HepG2 (cell line): Measurements from ENCODE around the gene MBTPS2. TPM values are rescaled to one million over a fixed set of nuclear protein-coding genes. Genes with fewer than 3 reads are reported as not detected.

Experiments
- ATAC-seq: fragments of 200-7000 bp; cut with Tn5 transposase; 3 replicates; pipeline ENCODE4 v1.9.1; 2020; ENCODE audit warnings: mild to moderate bottlenecking, moderate library complexity
- BruUV-seq: library from RNA; stranded (reverse); fragments of 400-500 nt; replicated peaks from 2 replicates; lab custom pipeline; 2021; lab: Mats Ljungman, UMichigan
- CTCF ChIA-PET: fragments of 300-600 bp; formaldehyde crosslinking; extraction: SDS; loops from one replicate; lab custom pipeline; 2021; ENCODE audit warnings: low total read pairs, inconsistent platforms, low intra/inter-chr PET ratio; lab: Yijun Ruan, JAX
- POLR2A ChIA-PET: fragments of 350-600 bp; sonication (Branson Sonifier 250); formaldehyde crosslinking; loops from one replicate; lab custom pipeline; 2020; ENCODE audit warnings: antibody characterized with exemption, inconsistent platforms; lab: Yijun Ruan, JAX
- DNase-seq: peaks from one replicate; pipeline ENCODE4 v3.0.0-alpha.2; 2015; ENCODE audit warnings: low spot score
- FAIRE-seq: peaks from 3 replicates; lab custom pipeline; 2011; peaks lifted over from hg19 to GRCh38; lab: Jason Lieb, UNC
- H2AFZ ChIP-seq: one replicate; pipeline ENCODE4 v1.6.1; 2011; ENCODE audit warnings: low read length, inconsistent platforms
- H3K27ac ChIP-seq: fragments of 300-600 bp; 3 replicates; pipeline ENCODE4 v1.8.0; 2011; ENCODE audit warnings: mixed run types, mild to moderate bottlenecking, mixed read lengths, low read length, inconsistent platforms; ENCODE audit not compliant: insufficient read depth; ENCODE audit errors: extremely low read length
- H3K27me3 ChIP-seq, 2 experiments: fragments of 200-600 bp in 1 of 2; 2 replicates in 1 of 2; 3 replicates in 1 of 2; pipeline versions ENCODE4 v1.6.0 to v1.8.0; 2011; ENCODE audit warnings: low read length in 2 of 2, mild to moderate bottlenecking in 2 of 2, moderate library complexity in 2 of 2, inconsistent platforms in 1 of 2; ENCODE audit not compliant: insufficient read depth in 2 of 2, control insufficient read depth in 1 of 2
- H3K36me3 ChIP-seq, 2 experiments: fragments of 200-600 bp in 1 of 2; replicated peaks in 1 of 2; 2 replicates in 1 of 2; 3 replicates in 1 of 2; pipeline versions ENCODE4 v1.5.1 to v1.8.0; 2011; ENCODE audit warnings: low read length in 2 of 2, inconsistent platforms in 1 of 2; ENCODE audit not compliant: insufficient read depth in 2 of 2, control insufficient read depth in 1 of 2
- H3K4me1 ChIP-seq: 2 replicates; pipeline ENCODE4 v1.5.1; 2012; ENCODE audit warnings: low read length, inconsistent platforms; ENCODE audit not compliant: insufficient read depth
- H3K4me2 ChIP-seq: 2 replicates; pipeline ENCODE4 v1.6.0; 2011; ENCODE audit warnings: low read depth, low read length, inconsistent platforms
- H3K4me3 ChIP-seq, 3 experiments: fragments of 200-600 bp in 1 of 3; sonication (generic), shearing (Covaris generic) in 1 of 3; replicated peaks in 1 of 3; 2 replicates each; pipeline ENCODE4 v1.5.1; 2011 to 2016; ENCODE audit warnings: low read length in 3 of 3, inconsistent platforms in 2 of 3, low read depth in 2 of 3, mild to moderate bottlenecking in 2 of 3, control low read depth in 1 of 3, mixed read lengths in 1 of 3; ENCODE audit not compliant: insufficient read depth in 1 of 3
- H3K79me2 ChIP-seq: one replicate; pipeline ENCODE4 v1.6.1; 2011; ENCODE audit warnings: low read length, inconsistent platforms; ENCODE audit not compliant: insufficient read depth
- H3K9ac ChIP-seq: 2 replicates; pipeline ENCODE4 v1.6.0; 2011; ENCODE audit warnings: mild to moderate bottlenecking, low read depth, low read length, inconsistent platforms; ENCODE audit not compliant: insufficient read depth
- H3K9me3 ChIP-seq: 2 replicates; pipeline ENCODE4 v1.5.1; 2012; ENCODE audit warnings: mild to moderate bottlenecking, low read length
- H4K20me1 ChIP-seq: 2 replicates; pipeline ENCODE4 v1.6.0; 2011; ENCODE audit warnings: inconsistent platforms, mild to moderate bottlenecking, low read length, moderate library complexity; ENCODE audit not compliant: insufficient read depth
- ASH2L ChIP-seq: fragments of 300-600, 200-600 bp; sonication (generic); IDR thresholded peaks from 2 replicates; pipeline ENCODE4 v1.7.0; 2017; ENCODE audit warnings: low read depth, mild to moderate bottlenecking, moderate library complexity, mixed read lengths, low read length; ENCODE audit not compliant: insufficient read length
- ATF7-NPFF ChIP-seq: sonication (generic); formaldehyde crosslinking; IDR thresholded peaks from 2 replicates; pipeline ENCODE4 v1.8.1; 2023; ENCODE audit warnings: mild to moderate bottlenecking, low read depth, missing genetic modification reagents, moderate library complexity
- CEBPG ChIP-seq: IDR thresholded peaks from 2 replicates; pipeline ENCODE4 v1.6.1; 2016
- FOSL2 ChIP-seq: sonication (generic); formaldehyde crosslinking; IDR thresholded peaks from 2 replicates; pipeline ENCODE4 v1.4.0; 2020; ENCODE audit warnings: missing genetic modification reagents
- FOXM1 ChIP-seq: sonication (generic); formaldehyde crosslinking; IDR thresholded peaks from 2 replicates; pipeline ENCODE4 v1.5.0; 2020; ENCODE audit warnings: missing genetic modification reagents
- HDAC2 ChIP-seq: sonication (generic); formaldehyde crosslinking; IDR thresholded peaks from 2 replicates; pipeline ENCODE4 v1.4.0; 2020; ENCODE audit warnings: missing genetic modification reagents
- KDM6A ChIP-seq: IDR thresholded peaks from 2 replicates; pipeline ENCODE4 v1.6.1; 2016; ENCODE audit warnings: low read depth
- KLF16 ChIP-seq, 2 experiments: sonication (generic) in 1 of 2; formaldehyde crosslinking in 1 of 2; IDR thresholded peaks; 2 replicates each; pipeline versions ENCODE4 v1.6.1 to v1.8.0; 2016 to 2023; ENCODE audit warnings: missing genetic modification reagents in 2 of 2, missing compliant biosample characterization in 1 of 2
- MAFK ChIP-seq, 2 experiments: IDR thresholded peaks in 1 of 2; conservative IDR thresholded peaks in 1 of 2; 2 replicates each; pipeline ENCODE4 v1.6.1; 2011; ENCODE audit warnings: improper control_type of control experiment in 2 of 2, low read length in 2 of 2
- NCOR1 ChIP-seq: fragments of 200-600 bp; sonication (generic); IDR thresholded peaks from 2 replicates; pipeline ENCODE4 v1.7.0; 2017; ENCODE audit warnings: antibody characterized with exemption, low read length, borderline replicate concordance
- PLRG1 ChIP-seq: fragments of 450-650 bp; conservative IDR thresholded peaks from 2 replicates; pipeline ENCODE4 v1.6.1; 2016
- TARDBP ChIP-seq: sonication (generic); formaldehyde crosslinking; IDR thresholded peaks from 2 replicates; pipeline ENCODE4 v1.8.0; 2022; ENCODE audit warnings: mild to moderate bottlenecking, missing genetic modification reagents
- ZBTB21 ChIP-seq: sonication (generic); formaldehyde crosslinking; IDR thresholded peaks from 2 replicates; pipeline ENCODE4 v1.4.0; 2020; ENCODE audit warnings: missing genetic modification reagents
- ZNF224 ChIP-seq: sonication (generic); formaldehyde crosslinking; IDR thresholded peaks from 2 replicates; pipeline ENCODE4 v1.5.0; 2020; ENCODE audit warnings: mild to moderate bottlenecking, missing genetic modification reagents
- ZNF263 ChIP-seq: sonication (generic); formaldehyde crosslinking; IDR thresholded peaks from 2 replicates; pipeline ENCODE4 v1.4.0; 2020; ENCODE audit warnings: missing genetic modification reagents
- ZNF331 ChIP-seq: sonication (generic); formaldehyde crosslinking; IDR thresholded peaks from 2 replicates; pipeline ENCODE4 v1.4.0; 2020; ENCODE audit warnings: missing genetic modification reagents
- ZNF362 ChIP-seq: sonication (generic); formaldehyde crosslinking; IDR thresholded peaks from 2 replicates; pipeline ENCODE4 v1.4.0; 2020; ENCODE audit warnings: missing genetic modification reagents, mild to moderate bottlenecking, borderline replicate concordance
- ZNF589 ChIP-seq: sonication (generic); formaldehyde crosslinking; conservative IDR thresholded peaks from 2 replicates; pipeline ENCODE4 v1.8.0; 2022; ENCODE audit warnings: mild to moderate bottlenecking, moderate library complexity, missing genetic modification reagents
- ZNF644 ChIP-seq: IDR thresholded peaks from 2 replicates; pipeline ENCODE4 v1.6.1; 2016; ENCODE audit warnings: low read depth
- ZNF772 ChIP-seq: sonication (generic); formaldehyde crosslinking; IDR thresholded peaks from 2 replicates; pipeline ENCODE4 v1.5.0; 2020; ENCODE audit warnings: mild to moderate bottlenecking, missing genetic modification reagents
- WGBS: methylation state at CpG from one replicate; pipeline ENCODE4 v1.1.6; 2017; ENCODE audit warnings: low lambda C conversion rate; 5-methylcytosine and 5-hydroxymethylcytosine counted together
- in situ Hi-C: cut with HindIII; loops from 2 replicates; pipeline ENCODE4 v1.10.0; 2017; ENCODE audit warnings: low pct_unique_long_range_greater_than_20kb; ENCODE audit not compliant: extremely low pct_ligation_motif_present
- intact Hi-C: fragments of 100-400 bp; cut with micrococcal nuclease; formaldehyde crosslinking; loops from one replicate; pipeline ENCODE4 v1.10.0; 2022; ENCODE audit not compliant: unreplicated experiment
- polyA plus RNA-seq, 8 experiments: library from polyadenylated mRNA; depleted of rRNA in 3 of 8; stranded (reverse) in 7 of 8; unstranded in 1 of 8; fragments of >200 nt; fragmentation: Illumina TruSeq in 4 of 8; extraction: Trizol in 4 of 8; gene quantifications; 2 replicates each; pipeline versions ENCODE4 v1.2.1 to v1.2.3, GENCODE V29; 2011 to 2016; ENCODE audit warnings: low read depth in 4 of 8, missing spikeins in 1 of 8, mixed read lengths in 1 of 8; ENCODE audit not compliant: insufficient read depth in 1 of 8
- total RNA-seq, 5 experiments: library from RNA; depleted of rRNA; stranded (reverse); fragments of >200 nt; fragmentation: Illumina TruSeq; extraction: Trizol; gene quantifications; 2 replicates each; pipeline ENCODE4 v1.2.3, GENCODE V29; 2016; ENCODE audit warnings: low read depth in 1 of 5
- TF ChIP-seq, protein P1 (sequence below): IDR thresholded peaks from 2 replicates; pipeline ENCODE4 v1.6.1; 2016; ENCODE audit warnings: low read depth, control low read depth
- TF ChIP-seq, protein P2 (sequence below): sonication (generic); formaldehyde crosslinking; IDR thresholded peaks from 2 replicates; pipeline ENCODE4 v1.5.0; 2020; ENCODE audit warnings: missing genetic modification reagents

The MBTPS2 gene
- total and polyA plus RNA-seq, 2 of the 13 experiments (the other 11 are each of a cell fraction or from before 2014, with no cell fraction given) = 5.7 to 14.4 TPM

DNA sequence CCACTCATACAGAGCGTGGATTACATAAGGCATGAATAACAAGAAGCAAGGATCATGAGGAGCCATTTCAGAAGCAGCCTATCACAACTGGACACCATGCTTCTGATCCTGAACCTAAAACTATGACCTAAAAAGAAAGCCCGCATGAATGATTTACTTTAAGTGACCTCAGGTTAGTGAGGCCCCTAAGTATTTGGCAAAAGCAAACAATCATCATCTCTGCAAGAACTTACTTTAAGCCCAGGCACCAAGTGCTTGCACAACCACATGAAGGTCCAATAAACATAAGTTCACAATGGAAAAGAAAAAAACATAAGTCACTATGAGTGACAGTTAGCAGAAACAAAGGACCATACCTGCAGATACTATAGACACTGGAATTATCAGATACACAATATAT, 7.9 kb upstream of the MBTPS2 start (continued):
- TF ChIP-seq KLF16 (CRISPR knock-in tag; IDR thresholded peaks at IDR 0.05) (0 out of 4 replicates have a peak, but pooled peaks of 1 of the 2 experiments have one; percentile 25), ASH2L (peak; percentile 36), ZNF263 (CRISPR knock-in tag) (no peak), CEBPG (peak; percentile 82), KDM6A (CRISPR knock-in tag) (peak; percentile 85), ATF7-NPFF (CRISPR knock-in tag) (no peak), MAFK (conservative IDR thresholded peaks at IDR 0.05 in 1 of 2, IDR thresholded peaks at IDR 0.05 in 1 of 2; ENCODE audit: low read length in 2 of 2) (no peak), TARDBP (CRISPR knock-in tag) (0 out of 2 replicates have a peak, but pooled peaks have one; percentile 24), ZNF362 (CRISPR knock-in tag) (peak; percentile 87; the same call in 1 of the 2 replicates), ZNF644 (CRISPR knock-in tag) (peak; percentile 42; the same call in 1 of the 2 replicates), FOSL2 (CRISPR knock-in tag) (peak; percentile 63), HDAC2 (CRISPR knock-in tag) (peak; percentile 61; the same call in 1 of the 2 replicates), ZBTB21 (peak; percentile 77; the same call in 1 of the 2 replicates), PLRG1 (no peak)

DNA sequence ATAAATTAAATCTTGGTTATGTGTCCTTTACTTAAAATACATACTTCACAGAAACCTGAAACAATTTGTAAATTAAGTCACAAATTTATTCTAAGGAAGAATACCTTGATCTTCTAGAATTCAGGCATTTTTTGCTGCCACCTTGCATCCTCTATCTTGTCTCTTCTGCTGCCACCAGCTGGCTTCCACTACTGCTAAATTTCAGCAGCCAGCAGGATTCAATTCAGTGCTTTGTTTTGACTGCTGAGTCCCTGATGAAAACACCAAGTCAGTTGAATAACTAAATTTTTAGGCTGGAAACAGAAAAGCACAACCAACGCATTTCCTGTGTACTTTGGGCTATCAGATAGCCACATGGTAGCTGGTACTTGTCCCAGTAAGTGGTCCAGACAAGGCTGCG, 2.4 kb upstream of the MBTPS2 start:
- H4K20me1 ChIP-seq = no peaks in the 10 kb centered on the region
- FAIRE-seq (no peak), ATAC-seq (no peak), DNase-seq (no peak)
- H3K9ac ChIP-seq = no peak overlapping the region
- H3K79me2 ChIP-seq = peaks cover 10% of the 10 kb centered on the region
- H3K9me3 ChIP-seq = no peaks in the 10 kb centered on the region
- no TSS peak for BruUV-seq
- H3K27me3 ChIP-seq = no peaks in the 10 kb centered on the region
- H3K4me3 ChIP-seq = no peak overlapping the region
- peaks cover 22% of the 10 kb centered on the region for H3K4me1 ChIP-seq
- WGBS = 59% methylated on average over 2 of the region's 2 CpGs
- POLR2A ChIA-PET = interaction anchor here (1.5 to 1.8 kb wide), 2 partner anchors 15 to 66 kb away, joined by 4 to 5 read pairs; no protein-coding TSS in a partner anchor
- in situ Hi-C loops (no loop called here), intact Hi-C loops (loop anchor here (10.0 kb wide), 2 partner anchors 108 to 138 kb away; partner anchors contain the start of gene SMS)
- no peaks in the 10 kb centered on the region for H3K36me3 ChIP-seq
- H2AFZ ChIP-seq = no peak overlapping the region
- no peak overlapping the region for H3K4me2 ChIP-seq
- no peak overlapping the region for H3K27ac ChIP-seq
- CTCF ChIA-PET = no interaction called here
- TF ChIP-seq ZNF331 (CRISPR knock-in tag) (no peak), FOXM1 (CRISPR knock-in tag) (no peak), ZBTB21 (no peak), NCOR1 (no peak), ZNF224 (CRISPR knock-in tag) (no peak), ZNF772 (CRISPR knock-in tag) (no peak), ZNF589 (CRISPR knock-in tag) (no peak)
- TF ChIP-seq, protein P1, sequence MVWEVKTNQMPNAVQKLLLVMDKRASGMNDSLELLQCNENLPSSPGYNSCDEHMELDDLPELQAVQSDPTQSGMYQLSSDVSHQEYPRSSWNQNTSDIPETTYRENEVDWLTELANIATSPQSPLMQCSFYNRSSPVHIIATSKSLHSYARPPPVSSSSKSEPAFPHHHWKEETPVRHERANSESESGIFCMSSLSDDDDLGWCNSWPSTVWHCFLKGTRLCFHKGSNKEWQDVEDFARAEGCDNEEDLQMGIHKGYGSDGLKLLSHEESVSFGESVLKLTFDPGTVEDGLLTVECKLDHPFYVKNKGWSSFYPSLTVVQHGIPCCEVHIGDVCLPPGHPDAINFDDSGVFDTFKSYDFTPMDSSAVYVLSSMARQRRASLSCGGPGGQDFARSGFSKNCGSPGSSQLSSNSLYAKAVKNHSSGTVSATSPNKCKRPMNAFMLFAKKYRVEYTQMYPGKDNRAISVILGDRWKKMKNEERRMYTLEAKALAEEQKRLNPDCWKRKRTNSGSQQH (CRISPR knock-in tag) = no peak
- TF ChIP-seq, protein P2, sequence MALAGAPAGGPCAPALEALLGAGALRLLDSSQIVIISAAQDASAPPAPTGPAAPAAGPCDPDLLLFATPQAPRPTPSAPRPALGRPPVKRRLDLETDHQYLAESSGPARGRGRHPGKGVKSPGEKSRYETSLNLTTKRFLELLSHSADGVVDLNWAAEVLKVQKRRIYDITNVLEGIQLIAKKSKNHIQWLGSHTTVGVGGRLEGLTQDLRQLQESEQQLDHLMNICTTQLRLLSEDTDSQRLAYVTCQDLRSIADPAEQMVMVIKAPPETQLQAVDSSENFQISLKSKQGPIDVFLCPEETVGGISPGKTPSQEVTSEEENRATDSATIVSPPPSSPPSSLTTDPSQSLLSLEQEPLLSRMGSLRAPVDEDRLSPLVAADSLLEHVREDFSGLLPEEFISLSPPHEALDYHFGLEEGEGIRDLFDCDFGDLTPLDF (CRISPR knock-in tag) = no peak
